HEK293T (cell line): ENCODE results near the gene FBXL22.
A peak's percentile ranks its signal among the peaks of the same experiment; 100 is the strongest.
"Not testable (repeated sequence)": the region's sequence is repeated elsewhere in the genome, so short reads cannot be mapped to it uniquely, and the experiment has no call there.

Experiments used
- CTCF ChIA-PET: fragments of 350-600 bp; formaldehyde crosslinking; extraction: SDS; loops from one replicate; lab custom pipeline; 2021; ENCODE audit warnings: antibody characterized with exemption, inconsistent platforms; lab: Yijun Ruan, JAX
- POLR2A ChIA-PET: fragments of 350-600 bp; formaldehyde crosslinking; extraction: SDS; loops from one replicate; lab custom pipeline; 2020; ENCODE audit warnings: antibody characterized with exemption, inconsistent platforms; lab: Yijun Ruan, JAX
- DNase-seq: peaks from one replicate; pipeline ENCODE4 v3.0.0; 2012; ENCODE audit warnings: mixed read lengths; ENCODE audit errors: extremely low spot score
- ARNT ChIP-seq: fragments of 450-650 bp; IDR thresholded peaks from 2 replicates; pipeline ENCODE4 v1.6.1; 2017; ENCODE audit warnings: mild to moderate bottlenecking
- BHLHE40 ChIP-seq: fragments of 450-650 bp; IDR thresholded peaks from 2 replicates; pipeline ENCODE4 v1.6.1; 2016; ENCODE audit warnings: mild to moderate bottlenecking, moderate library complexity, borderline replicate concordance
- CTBP1 ChIP-seq: fragments of 450-650 bp; IDR thresholded peaks from 2 replicates; pipeline ENCODE4 v1.6.1; 2016; ENCODE audit warnings: borderline replicate concordance
- ELF4 ChIP-seq: fragments of 450-650 bp; IDR thresholded peaks from 2 replicates; pipeline ENCODE4 v1.6.1; 2017; ENCODE audit warnings: antibody characterized with exemption
- FOXA1 ChIP-seq: fragments of 450-650 bp; IDR thresholded peaks from 2 replicates; pipeline ENCODE4 v1.6.1; 2016; ENCODE audit warnings: mild to moderate bottlenecking
- FOXK2 ChIP-seq: fragments of 450-650 bp; IDR thresholded peaks from 2 replicates; pipeline ENCODE4 v1.6.1; 2016; ENCODE audit warnings: mild to moderate bottlenecking
- FOXM1 ChIP-seq: fragments of 450-650 bp; IDR thresholded peaks from 2 replicates; pipeline ENCODE4 v1.6.1; 2017; ENCODE audit warnings: mild to moderate bottlenecking, borderline replicate concordance
- HDGF ChIP-seq: fragments of 450-650 bp; IDR thresholded peaks from 2 replicates; pipeline ENCODE4 v1.6.1; 2017; ENCODE audit warnings: antibody characterized with exemption, borderline replicate concordance
- L3MBTL2 ChIP-seq: fragments of 450-650 bp; conservative IDR thresholded peaks from 2 replicates; pipeline ENCODE4 v1.6.1; 2016; ENCODE audit warnings: mild to moderate bottlenecking
- LEF1 ChIP-seq: fragments of 450-650 bp; IDR thresholded peaks from 2 replicates; pipeline ENCODE4 v1.6.1; 2017; ENCODE audit warnings: mild to moderate bottlenecking, borderline replicate concordance
- NFRKB ChIP-seq: fragments of 450-650 bp; IDR thresholded peaks from 2 replicates; pipeline ENCODE4 v1.6.1; 2016; ENCODE audit warnings: mild to moderate bottlenecking, moderate library complexity
- PKNOX1 ChIP-seq: fragments of 450-650 bp; IDR thresholded peaks from 2 replicates; pipeline ENCODE4 v1.6.1; 2016
- SP1 ChIP-seq: fragments of 450-650 bp; IDR thresholded peaks from 2 replicates; pipeline ENCODE4 v1.6.1; 2017
- SUZ12 ChIP-seq: fragments of 450-650 bp; IDR thresholded peaks from 2 replicates; pipeline ENCODE4 v1.6.1; 2016; ENCODE audit warnings: mild to moderate bottlenecking
- TARDBP ChIP-seq: fragments of 450-650 bp; IDR thresholded peaks from 2 replicates; pipeline ENCODE4 v1.6.1; 2016
- ZNF384 ChIP-seq: fragments of 450-650 bp; IDR thresholded peaks from 2 replicates; pipeline ENCODE4 v1.6.1; 2016

Gene FBXL22

GRCh38 chr15:63608989-63609388, 11.8 kb downstream of the FBXL22 start:
- ChIA-PET POLR2A (no interaction called here), CTCF (interaction anchor here (1.1 to 1.4 kb wide), 2 partner anchors 437 to 544 kb away, joined by 3 to 5 read pairs; partner anchors contain the start of gene DAPK2)
- TF ChIP-seq PKNOX1: no peak
- TF ChIP-seq FOXM1: no peak
- TF ChIP-seq SP1: no peak
- no peak for TF ChIP-seq FOXA1
- no peak for DNase-seq

GRCh38 chr15:63609448-63609847, 12.3 kb downstream of the FBXL22 start:
- TF ChIP-seq SP1 (no peak), FOXA1 (no peak), FOXM1 (no peak), PKNOX1 (no peak), ZNF384 (no peak), CTBP1 (no peak), SUZ12 (no peak), ELF4 (no peak), L3MBTL2 (no peak), NFRKB (no peak), HDGF (no peak), FOXK2 (no peak), ARNT (no peak), BHLHE40 (no peak), LEF1 (no peak), TARDBP (no peak)
- POLR2A ChIA-PET: no interaction called here
- CTCF ChIA-PET: interaction anchor here (0.6 to 1.8 kb wide), 8 partner anchors 10 to 719 kb away, joined by 3 to 5 read pairs (median 4); partner anchors contain the start of gene DAPK2
- no peak for DNase-seq

DNA sequence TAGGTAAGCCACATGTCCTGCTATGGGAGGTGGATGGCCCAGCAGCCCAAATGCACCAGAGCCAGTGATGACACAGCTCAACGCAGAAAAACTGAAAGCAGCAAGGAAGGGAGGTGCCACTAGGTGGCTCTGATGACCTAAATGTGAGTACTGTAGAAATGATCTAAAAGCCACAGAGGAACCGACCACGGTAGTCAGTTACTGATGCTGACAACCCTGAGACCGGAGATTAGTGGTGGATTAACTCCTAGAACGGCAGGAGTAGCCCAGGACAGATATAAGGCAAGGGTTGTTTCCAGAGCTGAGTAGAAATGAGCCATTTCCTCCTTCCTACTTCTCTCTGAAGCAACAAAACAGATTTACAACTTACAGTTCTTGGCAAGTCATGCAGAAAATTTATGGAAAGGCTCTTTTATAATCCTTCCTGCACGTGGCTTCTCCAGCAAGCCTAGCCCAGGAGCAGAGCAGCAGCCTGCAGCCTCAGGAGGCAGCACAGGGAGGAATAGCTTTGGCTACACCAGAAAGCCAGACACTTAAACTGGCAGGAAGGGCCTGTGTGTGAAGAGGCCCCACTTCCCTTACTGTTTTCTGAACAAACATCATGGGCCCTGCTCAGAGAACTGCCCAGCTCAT, 13.1 kb downstream of the FBXL22 start:
- POLR2A ChIA-PET: no interaction called here
- peak; percentile 52 for TF ChIP-seq PKNOX1
- TF ChIP-seq SUZ12: no peak
- DNase-seq: peak; percentile 65
- CTCF ChIA-PET: interaction anchor here (0.6 to 1.8 kb wide), 8 partner anchors 11 to 720 kb away, joined by 3 to 5 read pairs (median 4); partner anchors contain the start of gene DAPK2

DNA sequence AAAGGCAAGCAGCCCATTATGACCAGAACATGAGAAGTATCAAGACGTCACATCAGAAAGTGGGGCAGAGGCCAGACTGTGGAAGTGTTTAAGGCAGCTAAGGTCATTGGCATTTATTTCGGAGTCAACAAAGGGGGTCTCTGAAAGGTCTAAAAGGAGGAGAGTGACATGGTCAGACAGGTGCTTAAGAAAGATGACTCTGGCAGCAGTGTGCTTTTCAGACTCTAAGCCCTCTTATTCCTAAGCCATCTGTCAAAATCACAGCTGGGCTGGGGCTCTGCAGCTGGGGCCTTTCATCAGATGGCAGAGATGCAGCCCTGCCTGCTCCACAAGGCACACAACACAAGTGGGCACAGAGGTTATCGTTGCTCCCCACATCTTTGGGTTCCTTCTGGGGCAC, 14.0 kb downstream of the FBXL22 start:
- CTCF ChIA-PET: interaction anchor here (1.4 to 1.8 kb wide), 2 partner anchors 12 to 13 kb away, joined by 4 read pairs; no protein-coding TSS in a partner anchor
- POLR2A ChIA-PET: no interaction called here
- DNase-seq: no peak
- TF ChIP-seq LEF1 (no peak), HDGF (no peak), FOXA1 (no peak), CTBP1 (no peak), FOXK2 (no peak), ZNF384 (no peak), NFRKB (no peak), ELF4 (no peak), TARDBP (no peak), ARNT (no peak), BHLHE40 (no peak), SUZ12 (no peak), L3MBTL2 (no peak), FOXM1 (no peak), SP1 (no peak), PKNOX1 (no peak)

GRCh38 chr15:63612300-63612699, 15.1 kb downstream of the FBXL22 start:
- no peak for TF ChIP-seq FOXM1
- no peak for TF ChIP-seq NFRKB
- TF ChIP-seq ARNT: no peak
- no peak for TF ChIP-seq TARDBP
- CTCF ChIA-PET: no interaction called here
- POLR2A ChIA-PET: no interaction called here
- DNase-seq: no peak

- ChIA-PET CTCF (no interaction called here), POLR2A (no interaction called here)
- TF ChIP-seq LEF1 (no peak), ARNT (no peak), SUZ12 (no peak), NFRKB (no peak), FOXK2 (no peak), FOXM1 (no peak), L3MBTL2 (no peak), ELF4 (no peak), PKNOX1 (no peak), HDGF (no peak)
- DNase-seq: no peak
Measured at GRCh38 chr15:63615935-63616334, 18.7 kb downstream of the FBXL22 start.

- DNase-seq, POLR2A ChIA-PET, CTCF ChIA-PET: not testable (repeated sequence)
Measured at GRCh38 chr15:63617147-63617546, 20.0 kb downstream of the FBXL22 start.

DNA sequence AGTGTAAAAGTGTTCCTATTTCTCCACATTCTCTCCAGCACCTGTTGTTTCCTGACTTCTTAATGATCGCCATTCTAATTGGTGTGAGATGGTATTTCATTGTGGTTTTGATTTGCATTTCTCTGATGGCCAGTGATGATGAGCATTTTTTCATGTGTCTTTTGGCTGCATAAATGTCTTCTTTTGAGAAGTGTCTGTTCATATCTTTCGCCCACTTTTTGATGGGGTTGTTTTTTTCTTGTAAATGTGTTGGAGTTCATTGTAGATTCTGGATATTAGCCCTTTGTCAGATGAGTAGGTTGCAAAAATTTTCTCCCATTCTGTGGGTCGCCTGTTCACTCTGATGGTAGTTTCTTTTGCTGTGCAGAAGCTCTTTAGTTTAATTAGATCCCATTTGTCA, 20.4 kb downstream of the FBXL22 start:
- POLR2A ChIA-PET, DNase-seq, CTCF ChIA-PET: not testable (repeated sequence)

DNA sequence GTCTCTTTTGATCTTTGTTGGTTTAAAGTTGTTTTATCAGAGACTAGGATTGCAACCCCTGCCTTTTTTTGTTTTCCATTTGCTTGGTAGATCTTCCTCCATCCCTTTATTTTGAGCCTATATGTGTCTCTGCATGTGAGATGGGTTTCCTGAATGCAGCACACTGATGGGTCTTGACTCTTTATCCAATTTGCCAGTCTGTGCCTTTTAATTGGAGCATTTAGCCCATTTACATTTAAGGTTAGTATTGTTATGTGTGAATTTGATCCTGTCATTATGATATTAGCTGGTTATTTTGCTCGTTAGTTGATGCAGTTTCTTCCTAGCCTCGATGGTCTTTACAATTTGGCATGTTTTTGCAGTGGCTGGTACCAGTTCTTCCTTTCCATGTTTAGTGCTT, 23.6 kb downstream of the FBXL22 start:
- CTCF ChIA-PET, POLR2A ChIA-PET, DNase-seq: not testable (repeated sequence)
